Measurements from ENCODE around the gene MYH11.
"Not testable (repeated sequence)": the region's sequence is repeated elsewhere in the genome, so short reads cannot be mapped to it uniquely, and the experiment has no call there.

The MYH11 gene

GRCh38 chr16:15809297-15809696 is 47.5 kb downstream of the MYH11 start:
- not testable (repeated sequence) for DNase-seq (ENCODE audit: low spot score)

GRCh38 chr16:15808071-15808470 is 48.8 kb downstream of the MYH11 start:
- DNase-seq (ENCODE audit: low spot score): no peak

GRCh38 chr16:15807603-15808009 is 49.2 kb downstream of the MYH11 start:
- no peak for DNase-seq (ENCODE audit: low spot score)

- DNase-seq (ENCODE audit: low spot score): no peak
Observed at GRCh38 chr16:15803618-15804017, 53.2 kb downstream of the MYH11 start.

- no peak for DNase-seq (ENCODE audit: low spot score)
Observed at GRCh38 chr16:15799851-15800495, 56.9 kb downstream of the MYH11 start.

- no peak for DNase-seq (ENCODE audit: low spot score)
Observed at GRCh38 chr16:15798671-15799070, 58.2 kb downstream of the MYH11 start.

- DNase-seq (ENCODE audit: low spot score): no peak
Observed at GRCh38 chr16:15796885-15797284, 59.9 kb downstream of the MYH11 start.

GRCh38 chr16:15795615-15796014 is 61.2 kb downstream of the MYH11 start:
- no peak for DNase-seq (ENCODE audit: low spot score)

GRCh38 chr16:15792563-15792971 is 64.3 kb downstream of the MYH11 start:
- DNase-seq (ENCODE audit: low spot score): no peak

GRCh38 chr16:15790458-15790857 is 66.4 kb downstream of the MYH11 start:
- DNase-seq (ENCODE audit: low spot score): no peak

GRCh38 chr16:15789816-15790215 is 67.0 kb downstream of the MYH11 start:
- not testable (repeated sequence) for DNase-seq (ENCODE audit: low spot score)

- no peak for DNase-seq (ENCODE audit: low spot score)
Observed at GRCh38 chr16:15788846-15789239, 68.0 kb downstream of the MYH11 start.

GRCh38 chr16:15786501-15786900 is 70.3 kb downstream of the MYH11 start:
- DNase-seq (ENCODE audit: low spot score): no peak

GRCh38 chr16:15785386-15786059 is 71.3 kb downstream of the MYH11 start:
- no peak for DNase-seq (ENCODE audit: low spot score)

GRCh38 chr16:15783985-15784384 is 72.8 kb downstream of the MYH11 start:
- no peak for DNase-seq (ENCODE audit: low spot score)

- DNase-seq (ENCODE audit: low spot score): no peak
Observed at GRCh38 chr16:15782573-15783365, 74.1 kb downstream of the MYH11 start.

- no peak for DNase-seq (ENCODE audit: low spot score)
Observed at GRCh38 chr16:15781650-15782049, 75.2 kb downstream of the MYH11 start.

GRCh38 chr16:15780805-15781204 is 76.0 kb downstream of the MYH11 start:
- DNase-seq (ENCODE audit: low spot score): no peak

- DNase-seq (ENCODE audit: low spot score): no peak
Observed at GRCh38 chr16:15779664-15780351, 77.0 kb downstream of the MYH11 start.

GRCh38 chr16:15778999-15779614 is 77.7 kb downstream of the MYH11 start:
- DNase-seq (ENCODE audit: low spot score): no peak

GRCh38 chr16:15778204-15778743 is 78.6 kb downstream of the MYH11 start:
- DNase-seq (ENCODE audit: low spot score): no peak
